Hepatic stellate cell (primary cell): ENCODE data around the gene TEX22.

ENCODE experiments used
- DNase-seq: peaks from one replicate; pipeline ENCODE4 v3.0.0; 2011; ENCODE audit warnings: low spot score

TEX22 gene

GRCh38 chr14:105456736-105457617 lies 58.6 kb downstream of the TEX22 start:
- no peak for DNase-seq

DNA sequence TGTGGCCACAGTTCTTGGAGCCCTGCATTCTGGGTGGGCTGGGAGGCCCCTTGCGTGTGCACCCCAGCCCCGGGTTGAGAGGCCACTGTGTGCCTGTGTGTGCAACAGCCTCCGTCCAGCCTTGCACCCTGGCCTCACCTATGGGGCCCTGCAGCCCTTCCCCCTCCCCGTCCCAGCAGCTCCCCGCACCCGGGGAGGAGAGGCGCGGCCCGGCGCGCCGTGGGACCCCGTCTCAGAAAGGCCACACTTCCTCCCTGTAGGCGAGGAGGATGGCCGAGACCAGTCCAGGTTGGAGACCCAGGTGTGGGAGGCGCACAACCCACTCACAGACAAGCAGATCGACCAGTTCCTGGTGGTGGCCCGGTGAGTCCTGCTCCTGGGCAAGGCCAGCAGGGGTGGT lies 59.7 kb downstream of the TEX22 start:
- no peak for DNase-seq

GRCh38 chr14:105458571-105458970 lies 60.2 kb downstream of the TEX22 start:
- DNase-seq = no peak

- no peak for DNase-seq
These were observed 61.8 kb downstream of the TEX22 start for GRCh38 chr14:105460116-105460515.

GRCh38 chr14:105460616-105461015 lies 62.3 kb downstream of the TEX22 start:
- no peak for DNase-seq

DNA sequence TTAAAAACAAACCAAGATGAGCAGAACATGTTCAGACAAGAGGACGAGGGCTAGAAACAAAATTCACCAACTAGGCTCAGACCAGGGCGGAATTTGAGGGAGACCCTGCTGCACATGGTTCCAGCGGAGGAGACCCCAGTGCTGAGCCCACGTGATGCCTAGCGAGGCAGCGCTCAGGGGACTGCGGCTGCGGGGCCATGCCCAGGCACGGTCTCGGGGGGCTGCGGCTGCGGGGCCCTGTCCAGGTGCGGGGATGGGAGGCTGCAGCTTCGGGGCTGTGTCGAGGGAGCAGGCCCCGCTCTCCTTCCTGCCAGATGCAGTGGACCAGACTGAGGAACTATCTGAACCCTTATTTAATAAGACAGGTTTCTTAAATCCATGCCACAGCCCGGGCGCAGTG lies 63.6 kb downstream of the TEX22 start:
- no peak for DNase-seq
